ENCODE data around the gene IL17RA. TPM values are rescaled to one million over a fixed set of nuclear protein-coding genes. Genes with fewer than 3 reads are reported as not detected.

Gene IL17RA
- total RNA-seq, 3 donors from 2014 or later, result 13.8 to 25.3 (median 17.7) TPM

- TF ChIP-seq POLR2AphosphoS5 (IDR thresholded peaks at IDR 0.05), result no peak
- TF ChIP-seq POLR2A (IDR thresholded peaks at IDR 0.05), result no peak
- no peak for TF ChIP-seq CTCF (IDR thresholded peaks at IDR 0.05)
- Histone ChIP-seq H3K4me1 (no peaks in the 10 kb centered on the region), H3K4me3 (no peak overlapping the region), H3K27me3 (no peaks in the 10 kb centered on the region), H3K36me3 (no peaks in the 10 kb centered on the region), H3K9me3 (no peaks in the 10 kb centered on the region), H3K27ac (no peak overlapping the region)
- intact Hi-C loops (cut with DNase I; ENCODE audit: low total_unique reads), result no loop called here
- DNase-seq (ENCODE audit: low spot score in 2 of 2), result no peak
Observed at GRCh38 chr22:17093081-17093480, 8.3 kb downstream of the IL17RA start.

GRCh38 chr22:17095538-17095937, 10.7 kb downstream of the IL17RA start:
- no peak overlapping the region for H3K4me3 ChIP-seq
- H3K36me3 ChIP-seq, result peaks cover 9% of the 10 kb centered on the region
- TF ChIP-seq CTCF (IDR thresholded peaks at IDR 0.05) (no peak), POLR2A (IDR thresholded peaks at IDR 0.05) (no peak), POLR2AphosphoS5 (IDR thresholded peaks at IDR 0.05) (no peak)
- H3K9me3 ChIP-seq, result no peaks in the 10 kb centered on the region
- DNase-seq (ENCODE audit: low spot score in 2 of 2), result no peak
- H3K27ac ChIP-seq, result no peak overlapping the region
- H3K4me1 ChIP-seq, result no peaks in the 10 kb centered on the region
- H3K27me3 ChIP-seq, result no peaks in the 10 kb centered on the region
- intact Hi-C loops (cut with DNase I; ENCODE audit: low total_unique reads), result no loop called here

- H3K27ac ChIP-seq, result no peak overlapping the region
- H3K4me3 ChIP-seq, result no peak overlapping the region
- TF ChIP-seq CTCF (IDR thresholded peaks at IDR 0.05) (no peak), POLR2A (IDR thresholded peaks at IDR 0.05) (no peak), POLR2AphosphoS5 (IDR thresholded peaks at IDR 0.05) (no peak)
- intact Hi-C loops (cut with DNase I; ENCODE audit: low total_unique reads), result no loop called here
- no peak for DNase-seq (ENCODE audit: low spot score in 2 of 2)
- H3K36me3 ChIP-seq, result peaks cover 9% of the 10 kb centered on the region
- no peaks in the 10 kb centered on the region for H3K9me3 ChIP-seq
- no peaks in the 10 kb centered on the region for H3K4me1 ChIP-seq
- H3K27me3 ChIP-seq, result no peaks in the 10 kb centered on the region
Observed at GRCh38 chr22:17096071-17096470, 11.3 kb downstream of the IL17RA start.

- H3K36me3 ChIP-seq, result peaks cover 9% of the 10 kb centered on the region
- no peak for TF ChIP-seq POLR2A (IDR thresholded peaks at IDR 0.05)
- no peak overlapping the region for H3K27ac ChIP-seq
- no peaks in the 10 kb centered on the region for H3K4me1 ChIP-seq
- H3K9me3 ChIP-seq, result no peaks in the 10 kb centered on the region
- no peak for DNase-seq (ENCODE audit: low spot score in 2 of 2)
- intact Hi-C loops (cut with DNase I; ENCODE audit: low total_unique reads), result no loop called here
- H3K27me3 ChIP-seq, result no peaks in the 10 kb centered on the region
- no peak overlapping the region for H3K4me3 ChIP-seq
Observed at GRCh38 chr22:17097062-17097461, 12.3 kb downstream of the IL17RA start.

- no peak for DNase-seq (ENCODE audit: low spot score in 2 of 2)
- H3K9me3 ChIP-seq, result no peaks in the 10 kb centered on the region
- no peaks in the 10 kb centered on the region for H3K27me3 ChIP-seq
- no peaks in the 10 kb centered on the region for H3K4me1 ChIP-seq
- intact Hi-C loops (cut with DNase I; ENCODE audit: low total_unique reads), result no loop called here
- no peak overlapping the region for H3K4me3 ChIP-seq
- no peak overlapping the region for H3K27ac ChIP-seq
- H3K36me3 ChIP-seq, result peaks cover 9% of the 10 kb centered on the region
- TF ChIP-seq POLR2AphosphoS5 (IDR thresholded peaks at IDR 0.05) (no peak), POLR2A (IDR thresholded peaks at IDR 0.05) (no peak), CTCF (IDR thresholded peaks at IDR 0.05) (no peak)
Observed at GRCh38 chr22:17097701-17098100, 12.9 kb downstream of the IL17RA start.

- Histone ChIP-seq H3K9me3 (no peaks in the 10 kb centered on the region), H3K4me3 (no peak overlapping the region), H3K27ac (no peak overlapping the region), H3K36me3 (peaks cover 9% of the 10 kb centered on the region), H3K4me1 (no peaks in the 10 kb centered on the region), H3K27me3 (no peaks in the 10 kb centered on the region)
- intact Hi-C loops (cut with DNase I; ENCODE audit: low total_unique reads), result no loop called here
- DNase-seq (ENCODE audit: low spot score in 2 of 2), result no peak
- TF ChIP-seq POLR2AphosphoS5 (IDR thresholded peaks at IDR 0.05) (no peak), CTCF (IDR thresholded peaks at IDR 0.05) (no peak), POLR2A (IDR thresholded peaks at IDR 0.05) (no peak)
Observed at GRCh38 chr22:17098379-17098819, 13.6 kb downstream of the IL17RA start.
